Keratinocyte (primary cell): ENCODE data around the gene PEX3. TPM values are rescaled to one million over a fixed set of nuclear protein-coding genes. Genes with fewer than 3 reads are reported as not detected.
A peak's percentile ranks its signal among the peaks of the same experiment; 100 is the strongest.
"Not testable (repeated sequence)": the region's sequence is repeated elsewhere in the genome, so short reads cannot be mapped to it uniquely, and the experiment has no call there.

ENCODE experiments used
- DNase-seq: peaks from one replicate; pipeline ENCODE4 v3.0.0-alpha.2; 2011; ENCODE audit warnings: low read depth, missing footprints, low spot score
- FAIRE-seq: peaks from 2 replicates; lab custom pipeline; 2011; peaks lifted over from hg19 to GRCh38; lab: Jason Lieb, UNC
- H2AFZ ChIP-seq: 2 replicates; pipeline ENCODE4 v1.6.0; 2012; ENCODE audit warnings: low read length, control low read depth, inconsistent platforms; ENCODE audit not compliant: control insufficient read depth
- H3K27ac ChIP-seq: 2 replicates; pipeline ENCODE4 v1.5.1; 2011; ENCODE audit warnings: low read length; ENCODE audit not compliant: control insufficient read depth, insufficient read depth
- H3K27me3 ChIP-seq: 3 replicates; pipeline ENCODE4 v1.6.0; 2011; ENCODE audit warnings: low read length; ENCODE audit not compliant: control insufficient read depth, insufficient read depth; ENCODE audit errors: extremely low read depth
- H3K36me3 ChIP-seq, 2 experiments: 2 replicates in 1 of 2; 3 replicates in 1 of 2; pipeline ENCODE4 v1.5.1; 2011; ENCODE audit warnings: low read length in 2 of 2, mild to moderate bottlenecking in 1 of 2; ENCODE audit not compliant: control insufficient read depth in 2 of 2, insufficient read depth in 2 of 2; ENCODE audit errors: extremely low read depth in 1 of 2
- H3K4me1 ChIP-seq: 3 replicates; pipeline ENCODE4 v1.5.1; 2011; ENCODE audit warnings: low read length; ENCODE audit not compliant: control insufficient read depth, insufficient read depth; ENCODE audit errors: extremely low read depth
- H3K4me2 ChIP-seq: 3 replicates; pipeline ENCODE4 v1.6.0; 2011; ENCODE audit warnings: low read depth, low read length; ENCODE audit not compliant: control insufficient read depth, insufficient read depth; ENCODE audit errors: extremely low read depth
- H3K4me3 ChIP-seq, 3 experiments: fragments of 200-600 bp in 1 of 3; sonication (generic) in 1 of 3; 2 replicates in 2 of 3; 3 replicates in 1 of 3; pipeline ENCODE4 v1.5.1; 2011 to 2016; ENCODE audit warnings: low read length in 3 of 3, mild to moderate bottlenecking in 3 of 3, control low read depth in 2 of 3, inconsistent platforms in 1 of 3, low read depth in 1 of 3, mixed read lengths in 1 of 3, mixed run types in 1 of 3, moderate library complexity in 1 of 3; ENCODE audit not compliant: control insufficient read depth in 2 of 3, insufficient read depth in 2 of 3; ENCODE audit errors: extremely low read depth in 1 of 3
- H3K79me2 ChIP-seq: 2 replicates; pipeline ENCODE4 v1.6.0; 2012; ENCODE audit warnings: low read length; ENCODE audit not compliant: control insufficient read depth, insufficient read depth
- H3K9ac ChIP-seq: 3 replicates; pipeline ENCODE4 v1.6.0; 2011; ENCODE audit warnings: low read length; ENCODE audit not compliant: control insufficient read depth, insufficient read depth; ENCODE audit errors: extremely low read depth
- H3K9me1 ChIP-seq: 3 replicates; pipeline ENCODE4 v1.6.0; 2011; ENCODE audit warnings: low read length; ENCODE audit not compliant: control insufficient read depth, insufficient read depth; ENCODE audit errors: extremely low read depth
- H3K9me3 ChIP-seq: 2 replicates; pipeline ENCODE4 v1.5.1; 2012; ENCODE audit warnings: low read depth, low read length; ENCODE audit not compliant: control insufficient read depth
- H4K20me1 ChIP-seq: 3 replicates; pipeline ENCODE4 v1.6.0; 2011; ENCODE audit warnings: low read length; ENCODE audit not compliant: control insufficient read depth, insufficient read depth; ENCODE audit errors: extremely low read depth
- CTCF ChIP-seq, 3 experiments: IDR thresholded peaks in 1 of 3; conservative IDR thresholded peaks in 1 of 3; optimal IDR thresholded peaks in 1 of 3; 2 replicates in 2 of 3; 3 replicates in 1 of 3; pipeline versions ENCODE3 to v1.5.1; 2011; ENCODE audit warnings: low read length in 3 of 3, mild to moderate bottlenecking in 3 of 3, moderate library complexity in 2 of 3, control low read depth in 1 of 3, inconsistent platforms in 1 of 3; ENCODE audit not compliant: insufficient read depth in 2 of 3; ENCODE audit errors: extremely low read depth in 1 of 3
- EZH2 ChIP-seq: IDR thresholded peaks from one replicate; pipeline ENCODE4 v1.6.1; 2012; ENCODE audit warnings: inconsistent platforms, mild to moderate bottlenecking, low read length, moderate library complexity
- dilution Hi-C: fragments of 300-500 bp; cut with MboI; formaldehyde crosslinking; loops from one replicate; pipeline ENCODE4 v1.7.0; 2020; ENCODE audit warnings: low sequenced_read_pairs; ENCODE audit not compliant: extremely low pct_ligation_motif_present
- polyA plus RNA-seq, 5 experiments: library from polyadenylated mRNA; depleted of rRNA in 3 of 5; stranded (reverse) in 3 of 5; stranded (forward) in 1 of 5; unstranded in 1 of 5; fragments of >200 nt; gene quantifications; 1 replicate in 1 of 5; 2 replicates in 3 of 5; 3 replicates in 1 of 5; pipeline versions ENCODE4 v1.2.1 to v1.2.3, GENCODE V29; 2011 to 2012; ENCODE audit warnings: missing spikeins in 2 of 5, low read depth in 1 of 5, low replicate concordance in 1 of 5

PEX3 gene
- polyA plus RNA-seq, 1 donor (not counting 4 experiments of a cell fraction or from before 2014, with no cell fraction given) = 68.1 TPM

- Histone ChIP-seq H3K4me3 (no peak overlapping the region), H3K4me2 (no peak overlapping the region), H3K9me1 (peaks cover 2% of the 10 kb centered on the region), H3K9me3 (no peaks in the 10 kb centered on the region), H3K79me2 (peaks cover 27% of the 10 kb centered on the region), H2AFZ (no peak overlapping the region), H3K27ac (no peak overlapping the region), H3K4me1 (no peaks in the 10 kb centered on the region), H3K36me3 (peaks cover 9 to 11% of the 10 kb centered on the region in 2 experiments), H3K9ac (no peak overlapping the region), H3K27me3 (no peaks in the 10 kb centered on the region), H4K20me1 (no peaks in the 10 kb centered on the region)
- dilution Hi-C loops = no loop called here
- DNase-seq = no peak
- no peak for FAIRE-seq
- TF ChIP-seq CTCF (optimal IDR thresholded peaks at IDR 0.05 in 1 of 3, IDR thresholded peaks at IDR 0.05 in 1 of 3, conservative IDR thresholded peaks at IDR 0.05 in 1 of 3; ENCODE audit: extremely low read depth in 1 of 3, insufficient read depth in 2 of 3, low read length in 3 of 3) = no peak
- no peak for TF ChIP-seq EZH2
Measured at GRCh38 chr6:143443096-143443495, 7.5 kb upstream of the PEX3 start.

GRCh38 chr6:143447865-143448264 is 2.7 kb upstream of the PEX3 start:
- DNase-seq, FAIRE-seq, H3K36me3 ChIP-seq, H3K4me1 ChIP-seq, H3K9me3 ChIP-seq, dilution Hi-C loops, H3K9ac ChIP-seq, H3K4me3 ChIP-seq, H2AFZ ChIP-seq, H3K4me2 ChIP-seq, H3K27me3 ChIP-seq, H3K9me1 ChIP-seq, H3K27ac ChIP-seq, H4K20me1 ChIP-seq: not testable (repeated sequence)
- peaks cover 51% of the 10 kb centered on the region for H3K79me2 ChIP-seq

- dilution Hi-C loops = no loop called here
- DNase-seq = no peak
- Histone ChIP-seq H4K20me1 (no peaks in the 10 kb centered on the region), H3K27ac (peak overlapping the region; percentile 89), H3K4me2 (peak overlapping the region; percentile 86), H3K9ac (peak overlapping the region; percentile 92), H3K9me1 (no peaks in the 10 kb centered on the region), H3K4me1 (peaks cover 10% of the 10 kb centered on the region), H2AFZ (peak overlapping the region; percentile 92), H3K79me2 (peaks cover 58% of the 10 kb centered on the region), H3K36me3 (peaks cover 1 to 2% of the 10 kb centered on the region in 2 experiments), H3K27me3 (no peaks in the 10 kb centered on the region), H3K9me3 (no peaks in the 10 kb centered on the region), H3K4me3 (peak overlapping the region; percentile 81 to 96 (median 88))
- no peak for TF ChIP-seq CTCF (optimal IDR thresholded peaks at IDR 0.05 in 1 of 3, IDR thresholded peaks at IDR 0.05 in 1 of 3, conservative IDR thresholded peaks at IDR 0.05 in 1 of 3; ENCODE audit: extremely low read depth in 1 of 3, insufficient read depth in 2 of 3, low read length in 3 of 3)
- TF ChIP-seq EZH2 = no peak
- no peak for FAIRE-seq
Measured at GRCh38 chr6:143449082-143449713, 1.4 kb upstream of the PEX3 start.
